ENCODE results near the gene RUNDC3A.

Gene RUNDC3A

DNA sequence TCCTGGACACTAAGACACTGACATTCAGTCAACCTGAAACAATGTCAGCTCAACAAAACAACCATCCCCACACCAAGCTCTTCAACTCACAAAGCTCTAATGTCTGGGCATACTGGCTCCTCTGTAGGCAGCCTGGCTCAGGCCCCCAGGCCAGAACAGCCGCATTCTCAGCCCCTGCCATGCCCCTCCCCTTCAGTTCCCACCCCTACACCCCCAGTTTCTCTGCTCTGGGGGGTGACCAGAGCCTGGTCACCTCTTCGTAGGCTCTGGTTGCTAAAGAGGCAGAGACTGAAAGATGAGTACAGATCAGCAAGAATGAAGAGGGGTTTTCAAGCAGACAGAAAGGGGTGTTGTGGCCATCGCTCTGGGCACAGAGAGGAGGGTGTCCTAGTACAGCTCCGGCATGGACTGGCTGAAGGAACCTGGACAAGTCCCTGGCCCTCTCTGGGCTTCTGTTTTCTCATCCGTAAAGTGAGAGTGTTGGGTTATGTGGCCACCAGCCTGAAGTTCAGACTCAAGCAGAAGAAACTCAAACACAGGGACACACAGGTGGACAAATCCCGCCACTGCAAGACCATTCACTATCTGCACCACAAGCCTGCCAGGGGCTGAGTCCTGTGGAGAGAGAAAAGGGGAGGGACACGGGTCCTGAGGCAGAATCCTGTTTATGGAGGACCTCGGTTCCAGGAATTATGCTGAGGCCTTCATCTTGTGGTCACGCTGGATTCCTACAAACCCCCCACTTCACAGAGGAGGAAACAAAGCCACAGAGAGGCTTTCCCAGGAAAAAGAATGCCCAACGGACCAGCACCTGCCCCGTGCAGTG lies 39.5 kb upstream of the RUNDC3A start:
- no peak overlapping the region for H3K4me3 ChIP-seq
- no peaks in the 10 kb centered on the region; a peak in 1 of 22 replicates for H4K20me1 ChIP-seq
- no peak overlapping the region for H3K27ac ChIP-seq
- H3K9ac ChIP-seq = no peak overlapping the region
- H3K27me3 ChIP-seq = peaks cover 0 to 4% (median 0%) of the 10 kb centered on the region in 11 experiments; a peak in 1 of 22 replicates
- peaks cover 37 to 82% (median 67%) of the 10 kb centered on the region in 10 experiments for H3K4me1 ChIP-seq
- no peak for TF ChIP-seq Cebpa-rat (IDR thresholded peaks at IDR 0.05)
- H3K36me3 ChIP-seq = no peaks in the 10 kb centered on the region
- H3K9me3 ChIP-seq (replicated peaks in 1 of 11) = no peaks in the 10 kb centered on the region
- peak overlapping the region; percentile 6 to 98 (median 85); a peak in 15 of 22 replicates for H3K4me2 ChIP-seq

DNA sequence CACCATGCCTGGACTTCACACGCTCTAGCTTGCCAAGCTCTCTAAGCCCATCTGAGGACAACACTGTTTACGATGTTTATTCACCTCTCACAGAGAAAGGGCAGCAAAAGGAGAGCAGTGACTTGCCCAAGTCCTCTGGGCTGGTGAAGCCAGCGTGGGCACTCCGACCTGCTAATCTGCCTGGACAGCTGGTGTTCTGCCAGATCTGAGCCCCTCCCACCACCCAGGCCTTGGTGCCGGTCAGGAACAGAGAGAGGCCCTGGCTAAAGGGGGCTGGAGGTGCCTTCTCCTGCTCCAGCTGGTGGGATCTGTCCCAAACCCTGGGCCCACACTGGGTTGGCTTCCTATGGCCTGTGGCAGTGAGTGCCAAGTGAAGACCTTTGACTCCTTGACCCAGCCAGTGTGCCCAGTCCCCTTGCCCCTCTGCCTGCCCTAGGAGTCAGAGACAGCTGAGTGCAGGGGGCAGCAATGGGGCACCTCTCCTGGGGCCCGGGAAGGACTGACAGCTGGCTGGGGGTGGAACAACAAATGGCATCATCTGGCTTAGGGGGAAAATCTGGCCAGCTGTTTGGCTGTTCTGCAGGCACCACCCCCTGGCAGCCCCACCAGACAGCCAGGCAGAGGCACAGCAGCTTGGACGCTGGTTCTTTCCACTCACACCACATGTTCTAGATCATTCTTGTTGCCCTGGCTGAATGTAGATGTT lies 38.7 kb upstream of the RUNDC3A start:
- Histone ChIP-seq H3K4me1 (peaks cover 37 to 81% (median 69%) of the 10 kb centered on the region in 10 experiments), H3K36me3 (no peaks in the 10 kb centered on the region), H4K20me1 (no peaks in the 10 kb centered on the region; a peak in 1 of 22 replicates), H3K27ac (no peak overlapping the region), H3K27me3 (peaks cover 0 to 4% (median 0%) of the 10 kb centered on the region in 11 experiments; a peak in 1 of 22 replicates), H3K9me3 (replicated peaks in 1 of 11) (no peaks in the 10 kb centered on the region), H3K4me2 (peak overlapping the region; percentile 6 to 98 (median 85); a peak in 18 of 22 replicates), H3K9ac (no peak overlapping the region), H3K4me3 (no peak overlapping the region)
- no peak for TF ChIP-seq Cebpa-rat (IDR thresholded peaks at IDR 0.05)

DNA sequence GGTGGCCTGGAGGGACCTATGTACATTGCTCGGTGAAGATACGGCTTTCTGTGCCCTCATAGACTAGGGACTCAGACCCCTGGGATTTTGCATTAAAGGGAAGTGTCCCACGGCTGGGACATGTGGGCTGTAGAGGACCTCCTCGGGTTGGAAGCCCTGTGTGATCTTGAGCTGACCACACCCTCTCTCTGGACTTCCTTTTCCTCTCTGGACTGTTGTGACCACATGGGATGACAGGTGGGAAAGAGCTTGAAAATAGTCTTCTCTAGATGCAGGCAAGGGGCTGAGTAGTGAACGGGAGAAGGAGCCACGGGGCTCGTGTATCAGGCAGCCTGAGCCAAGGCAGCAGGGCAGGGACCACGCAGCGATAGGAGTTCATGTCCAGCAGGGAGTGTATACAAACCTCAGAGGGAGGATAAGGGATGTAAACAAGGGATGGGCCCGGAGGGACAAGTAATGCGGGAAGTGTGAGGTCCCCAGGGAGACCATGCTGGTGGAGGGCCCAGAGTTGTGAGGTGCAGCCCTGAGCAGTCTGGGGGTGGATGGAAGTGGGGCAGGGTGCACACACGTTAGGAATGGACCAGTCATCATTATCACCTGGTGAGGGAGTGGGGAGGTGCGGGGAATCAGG lies 36.0 kb upstream of the RUNDC3A start:
- H3K4me1 ChIP-seq = peaks cover 36 to 63% (median 54%) of the 10 kb centered on the region in 10 experiments
- H3K4me2 ChIP-seq = peak overlapping the region; percentile 69 to 98 (median 85)
- H3K4me3 ChIP-seq = peak overlapping the region in 1 of 10 experiments; percentile 29; a peak in 2 of 20 replicates

DNA sequence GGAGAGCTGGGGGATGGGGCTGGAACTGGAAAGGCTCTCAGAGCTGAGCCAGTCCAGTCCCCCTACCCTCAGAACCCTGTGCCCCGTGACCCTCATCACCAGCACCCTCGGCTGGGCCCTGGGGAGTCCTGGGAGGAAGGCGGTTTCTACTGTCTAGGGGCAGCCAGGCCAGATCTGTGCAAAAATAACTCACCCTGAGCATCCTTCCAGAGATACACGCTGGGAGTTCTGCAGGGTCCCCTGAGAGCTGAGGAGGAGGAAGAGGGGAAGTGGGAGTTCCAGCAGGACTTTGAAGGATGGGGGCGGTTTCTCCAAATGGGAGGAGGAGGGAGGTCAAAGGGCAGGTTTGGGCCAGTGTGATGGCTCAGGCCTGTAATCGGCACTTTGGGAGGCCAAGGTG lies 35.4 kb upstream of the RUNDC3A start:
- H3K9me3 ChIP-seq (replicated peaks in 1 of 11) = no peaks in the 10 kb centered on the region
- no peaks in the 10 kb centered on the region; a peak in 1 of 22 replicates for H4K20me1 ChIP-seq
- peaks cover 38 to 63% (median 54%) of the 10 kb centered on the region in 10 experiments for H3K4me1 ChIP-seq
- H3K4me3 ChIP-seq = peak overlapping the region in 1 of 10 experiments; percentile 29; a peak in 1 of 20 replicates
- peaks cover 0 to 4% (median 0%) of the 10 kb centered on the region in 11 experiments; a peak in 1 of 22 replicates for H3K27me3 ChIP-seq
- H3K9ac ChIP-seq = peak overlapping the region in 3 of 11 experiments; percentile 8 to 32 (median 31); a peak in 3 of 22 replicates
- H3K27ac ChIP-seq = 0 out of 22 replicates have a peak overlapping the region, but pooled peaks of 1 of the 11 experiments have one; percentile 2
- no peaks in the 10 kb centered on the region for H3K36me3 ChIP-seq
- no peak for TF ChIP-seq Cebpa-rat (IDR thresholded peaks at IDR 0.05)
- H3K4me2 ChIP-seq = peak overlapping the region; percentile 69 to 98 (median 85)

More for the DNA sequence above, 36.0 kb upstream of the RUNDC3A start:
- peaks cover 0 to 4% (median 0%) of the 10 kb centered on the region in 11 experiments; a peak in 1 of 22 replicates for H3K27me3 ChIP-seq
- no peaks in the 10 kb centered on the region for H3K36me3 ChIP-seq
- no peaks in the 10 kb centered on the region; a peak in 1 of 22 replicates for H4K20me1 ChIP-seq
- H3K27ac ChIP-seq = 0 out of 22 replicates have a peak overlapping the region, but pooled peaks of 1 of the 11 experiments have one; percentile 2
- H3K9me3 ChIP-seq (replicated peaks in 1 of 11) = no peaks in the 10 kb centered on the region
- peak overlapping the region in 3 of 11 experiments; percentile 8 to 32 (median 31); a peak in 3 of 22 replicates for H3K9ac ChIP-seq
- no peak for TF ChIP-seq Cebpa-rat (IDR thresholded peaks at IDR 0.05)

DNA sequence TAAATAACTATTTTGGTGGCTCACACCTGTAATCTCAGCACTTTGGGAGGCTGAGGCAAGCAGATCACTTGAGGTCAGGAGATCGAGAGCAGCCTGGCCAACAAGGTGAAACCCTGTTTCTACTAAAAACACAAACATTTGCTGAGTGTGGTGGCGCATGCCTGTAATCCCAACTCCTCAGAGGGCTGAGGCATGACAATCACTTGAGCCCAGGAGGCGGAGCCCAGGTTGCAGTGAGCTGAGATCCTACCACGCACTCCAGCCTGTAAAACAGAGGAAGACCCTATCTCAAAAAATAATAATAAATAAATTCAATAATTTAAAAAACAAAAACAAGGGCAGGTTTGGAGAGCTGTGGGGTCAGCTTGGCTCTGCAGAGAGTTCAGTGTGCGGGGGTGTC lies 34.8 kb upstream of the RUNDC3A start:
- H3K36me3 ChIP-seq = no peaks in the 10 kb centered on the region
- peaks cover 0 to 4% (median 0%) of the 10 kb centered on the region in 11 experiments; a peak in 1 of 22 replicates for H3K27me3 ChIP-seq
- no peaks in the 10 kb centered on the region for H3K9me3 ChIP-seq (replicated peaks in 1 of 11)
- peak overlapping the region; percentile 18 to 98 (median 85); a peak in 20 of 22 replicates for H3K4me2 ChIP-seq
- no peak overlapping the region for H3K4me3 ChIP-seq
- no peak overlapping the region for H3K9ac ChIP-seq
- peaks cover 44 to 62% (median 59%) of the 10 kb centered on the region in 10 experiments for H3K4me1 ChIP-seq
- H3K27ac ChIP-seq = no peak overlapping the region
- no peaks in the 10 kb centered on the region; a peak in 1 of 22 replicates for H4K20me1 ChIP-seq
- no peak for TF ChIP-seq Cebpa-rat (IDR thresholded peaks at IDR 0.05)

DNA sequence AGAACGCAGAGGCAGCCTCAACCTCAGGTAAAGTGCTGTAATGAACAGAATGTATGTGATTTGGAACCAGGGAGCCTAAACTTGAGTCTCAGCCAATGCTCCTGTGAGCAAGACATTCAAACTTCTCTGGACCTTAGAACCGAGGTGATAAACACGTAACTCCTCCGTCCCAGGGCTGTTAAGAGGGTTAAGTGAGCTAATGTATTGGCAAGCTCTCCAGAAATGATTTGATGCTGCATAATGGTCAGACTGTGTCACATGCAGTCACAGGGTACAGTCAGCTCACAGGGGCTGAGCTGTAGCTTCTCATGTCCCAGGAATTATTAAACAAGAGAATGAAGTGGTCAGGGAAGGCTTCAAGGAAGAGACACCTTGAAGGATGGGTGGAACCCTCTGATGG lies 30.4 kb upstream of the RUNDC3A start:
- Histone ChIP-seq H3K9me3 (replicated peaks in 1 of 11) (no peaks in the 10 kb centered on the region), H3K4me2 (peak overlapping the region in 3 of 11 experiments; percentile 82 to 97 (median 83); a peak in 6 of 22 replicates), H3K27me3 (no peaks in the 10 kb centered on the region), H3K27ac (no peak overlapping the region), H3K4me1 (peaks cover 38 to 45% (median 41%) of the 10 kb centered on the region in 10 experiments), H3K36me3 (no peaks in the 10 kb centered on the region), H3K4me3 (no peak overlapping the region), H3K9ac (no peak overlapping the region), H4K20me1 (no peaks in the 10 kb centered on the region; a peak in 1 of 22 replicates)
- no peak for TF ChIP-seq Cebpa-rat (IDR thresholded peaks at IDR 0.05)

DNA sequence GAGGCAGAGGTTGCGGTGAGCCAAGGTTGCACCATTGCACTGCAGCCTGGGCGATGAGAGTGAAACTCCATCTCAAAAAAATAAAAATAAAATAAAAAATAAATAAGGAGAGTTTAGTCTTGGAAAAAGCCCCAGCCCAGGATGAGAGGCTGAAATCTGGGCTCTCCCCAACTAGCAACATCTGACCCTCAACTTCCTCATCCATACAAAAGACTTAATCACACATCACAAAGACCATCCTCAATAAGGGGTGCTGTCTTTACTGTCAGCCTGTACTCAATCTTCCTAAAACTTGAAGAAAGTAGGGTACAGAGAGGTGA lies 29.1 kb upstream of the RUNDC3A start:
- TF ChIP-seq Cebpa-rat (IDR thresholded peaks at IDR 0.05) = no peak

DNA sequence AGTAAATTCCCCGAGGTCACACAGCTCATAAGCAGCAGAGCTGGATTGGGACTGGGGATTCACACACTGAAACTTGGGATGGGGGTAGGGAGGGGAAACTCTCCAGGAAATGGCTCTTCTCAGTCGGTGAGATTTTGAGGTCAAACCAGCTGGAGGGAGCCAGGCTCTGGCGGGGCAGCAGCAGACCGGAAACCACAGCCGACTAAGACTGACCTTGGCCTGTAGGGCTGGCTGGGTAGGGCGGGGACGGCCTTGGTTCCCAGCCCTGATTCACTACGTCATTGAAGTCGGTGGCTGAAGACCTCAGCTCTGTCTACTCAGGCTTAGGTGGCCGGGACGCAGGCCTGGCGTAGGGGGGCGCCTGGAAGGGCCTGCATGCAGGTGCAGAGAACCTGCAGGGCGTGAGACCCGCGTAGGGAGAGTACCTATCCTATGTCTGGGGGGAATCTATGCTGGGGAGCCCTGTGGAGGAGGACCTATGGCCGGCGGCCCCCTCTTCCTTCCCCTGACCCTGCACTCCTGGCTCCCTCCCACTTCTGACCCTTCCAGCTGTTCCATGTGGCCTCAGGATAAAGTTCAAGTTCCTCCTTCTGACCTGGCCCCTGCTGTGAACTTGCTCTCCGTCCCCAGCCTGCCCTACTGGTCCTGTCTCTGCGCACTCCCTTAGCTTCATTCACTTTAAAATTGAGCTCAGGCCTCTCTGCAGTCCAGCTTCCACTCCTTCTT lies 28.6 kb upstream of the RUNDC3A start:
- Histone ChIP-seq H4K20me1 (no peaks in the 10 kb centered on the region; a peak in 1 of 22 replicates), H3K36me3 (no peaks in the 10 kb centered on the region), H3K27ac (peak overlapping the region; percentile 14 to 73 (median 63); a peak in 18 of 22 replicates), H3K27me3 (no peaks in the 10 kb centered on the region), H3K4me1 (peaks cover 25 to 37% (median 29%) of the 10 kb centered on the region in 10 experiments), H3K9ac (peak overlapping the region in 10 of 11 experiments; percentile 20 to 54 (median 48); a peak in 18 of 22 replicates), H3K4me2 (peak overlapping the region; percentile 75 to 97 (median 90)), H3K9me3 (replicated peaks in 1 of 11) (no peaks in the 10 kb centered on the region), H3K4me3 (peak overlapping the region in 7 of 10 experiments; percentile 3 to 56 (median 19); a peak in 7 of 20 replicates)
- no peak for TF ChIP-seq Cebpa-rat (IDR thresholded peaks at IDR 0.05)

More for the DNA sequence above, 29.1 kb upstream of the RUNDC3A start:
- no peaks in the 10 kb centered on the region for H3K36me3 ChIP-seq
- no peaks in the 10 kb centered on the region for H3K27me3 ChIP-seq
- H4K20me1 ChIP-seq = no peaks in the 10 kb centered on the region; a peak in 1 of 22 replicates
- peaks cover 25 to 37% (median 30%) of the 10 kb centered on the region in 10 experiments for H3K4me1 ChIP-seq
- H3K9ac ChIP-seq = peak overlapping the region in 7 of 11 experiments; percentile 20 to 54 (median 50); a peak in 11 of 22 replicates
- H3K4me2 ChIP-seq = peak overlapping the region; percentile 75 to 97 (median 90)
- peak overlapping the region in 3 of 10 experiments; percentile 14 to 56 (median 19); a peak in 3 of 20 replicates for H3K4me3 ChIP-seq
- no peaks in the 10 kb centered on the region for H3K9me3 ChIP-seq (replicated peaks in 1 of 11)
- peak overlapping the region in 8 of 11 experiments; percentile 59 to 73 (median 65); a peak in 16 of 22 replicates for H3K27ac ChIP-seq

Measured in BLaER1 treated with 17β-estradiol and CSF1 and Interleukin-3, amounts not matched to agents 10 nM and 100 nM (cell line).